IPS-NIHi7 (cell line): Measurements from ENCODE around the gene PRKN.
A peak's percentile ranks its signal among the peaks of the same experiment; 100 is the strongest.
"Not testable (repeated sequence)": the region's sequence is repeated elsewhere in the genome, so short reads cannot be mapped to it uniquely, and the experiment has no call there.

ENCODE experiments used
- DNase-seq: peaks from one replicate; pipeline ENCODE4 v3.0.0; 2012; ENCODE audit warnings: mixed read lengths; ENCODE audit errors: extremely low spot score

PRKN gene

DNA sequence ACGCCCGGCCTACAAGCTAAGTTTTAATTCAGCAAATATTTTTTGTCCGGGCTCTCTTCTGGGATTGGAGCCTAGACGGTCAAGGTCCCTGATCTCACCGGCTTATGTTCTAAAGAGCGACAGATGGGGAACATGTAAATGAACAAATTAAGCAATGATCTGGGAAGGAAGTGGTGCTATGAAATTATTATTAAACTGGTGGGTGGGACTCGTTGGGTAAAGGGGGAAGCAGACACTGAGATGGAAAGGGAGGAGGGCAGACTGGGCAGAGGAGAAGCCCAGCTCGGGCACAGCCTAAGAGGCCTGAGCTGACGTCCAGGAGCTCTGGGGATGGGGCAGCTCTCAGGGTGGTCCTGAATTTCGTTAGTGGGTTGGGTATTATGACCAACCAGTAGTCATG lies 1371.9 kb downstream of the PRKN start:
- DNase-seq, result no peak

DNA sequence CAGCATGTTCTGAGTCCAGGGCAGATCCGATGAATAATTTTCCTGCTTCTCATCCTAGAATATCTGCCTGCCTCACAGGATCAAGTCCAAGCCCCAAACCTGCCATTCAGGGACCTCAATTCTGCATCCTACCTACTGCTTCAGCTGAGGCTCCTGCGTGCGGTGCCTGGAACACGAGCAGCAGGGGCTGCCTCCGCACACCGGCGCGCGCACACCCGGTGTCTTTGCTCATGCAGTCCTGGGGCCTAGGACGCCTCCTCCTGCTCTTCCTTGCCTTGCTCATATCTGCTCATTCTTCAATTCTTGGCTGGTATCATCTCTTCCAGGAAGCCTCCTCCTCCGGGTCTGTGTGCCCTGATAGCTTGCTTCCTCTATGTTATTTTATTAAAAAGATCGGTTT lies 1372.6 kb downstream of the PRKN start:
- no peak for DNase-seq

DNA sequence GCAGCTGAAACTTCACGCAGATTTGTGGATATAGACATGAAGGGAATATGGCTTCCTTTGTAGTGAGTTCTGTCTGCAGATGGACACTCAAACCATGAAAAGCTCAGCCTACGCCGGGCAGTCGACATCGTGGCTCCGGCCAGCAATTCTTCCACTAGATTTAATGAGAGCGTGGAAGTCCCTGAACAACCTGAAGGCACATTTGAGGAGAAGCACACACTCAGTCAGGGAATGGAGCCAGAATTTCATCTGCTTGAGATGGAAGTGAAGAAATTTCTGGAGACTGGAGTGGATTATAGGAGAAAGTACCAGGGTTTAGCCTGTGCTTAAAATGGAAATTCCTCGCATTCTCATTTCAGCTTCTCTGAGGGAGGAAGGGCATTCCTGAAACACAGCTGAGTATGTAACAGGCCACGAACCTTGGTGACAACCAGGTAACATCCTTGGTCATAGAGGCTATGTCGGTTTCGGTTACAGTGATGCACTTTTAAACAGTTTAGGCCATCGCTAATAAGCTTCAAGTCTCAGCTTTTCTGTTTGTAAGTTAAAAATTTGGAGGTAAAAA lies 1373.2 kb downstream of the PRKN start:
- DNase-seq, result no peak

GRCh38 chr6:161353208-161353613 lies 1374.4 kb downstream of the PRKN start:
- peak; percentile 80 for DNase-seq

DNA sequence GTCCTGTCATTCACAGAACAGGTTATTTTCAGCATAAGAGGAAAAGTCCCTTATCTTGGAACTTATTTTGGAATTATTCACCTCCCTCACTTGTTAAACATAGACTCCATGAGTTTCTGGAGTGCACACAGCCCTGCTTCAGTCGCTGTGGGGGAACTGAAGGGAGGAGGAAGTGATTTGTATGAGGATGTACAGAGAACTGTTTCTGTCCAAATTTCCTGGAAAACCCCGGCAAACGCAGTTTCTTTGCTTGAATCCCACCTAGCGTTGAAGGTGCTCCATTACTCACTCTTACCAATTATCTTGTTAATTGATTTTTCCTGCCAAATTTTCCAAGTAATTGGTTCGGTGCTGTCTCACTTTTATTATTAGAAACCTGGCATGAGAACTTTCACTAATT lies 1375.7 kb downstream of the PRKN start:
- DNase-seq, result no peak

DNA sequence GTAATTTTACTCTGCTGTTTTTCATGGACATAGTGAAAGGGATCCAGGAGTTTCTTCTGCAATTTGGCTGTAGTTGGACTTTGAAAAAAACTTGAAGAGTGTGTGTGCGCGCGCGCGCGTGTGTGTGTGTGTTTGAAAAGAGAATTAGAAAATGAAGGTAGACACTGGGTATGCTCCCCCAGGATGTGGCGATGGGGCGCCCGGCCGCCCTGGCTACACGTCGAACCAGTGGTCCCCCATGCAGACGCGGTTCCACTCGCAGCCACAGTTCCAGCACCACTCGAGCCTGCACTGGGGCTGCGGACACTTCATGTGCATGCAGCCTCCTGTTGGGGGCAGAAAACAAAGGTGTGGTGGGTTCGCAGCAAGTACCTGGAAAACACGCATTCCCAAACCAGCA lies 1377.7 kb downstream of the PRKN start:
- DNase-seq, result no peak

DNA sequence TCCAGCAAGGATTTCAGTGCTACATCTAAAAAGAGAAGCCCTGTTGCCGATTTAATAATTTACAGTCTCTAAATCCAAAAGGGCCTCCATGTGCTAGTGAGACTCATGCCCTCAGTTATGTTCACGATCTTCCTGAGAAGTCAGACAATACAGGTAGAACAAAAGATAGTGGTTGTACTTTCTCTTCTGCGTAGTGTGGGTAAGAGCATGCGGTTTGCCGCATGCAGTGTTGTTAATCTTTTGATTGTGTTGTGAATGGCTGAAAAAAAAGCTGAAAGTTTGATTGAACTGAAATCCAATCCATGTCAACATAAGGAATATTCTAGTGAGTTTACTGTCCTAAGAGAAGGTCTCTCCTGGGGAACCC lies 1379.0 kb downstream of the PRKN start:
- no peak for DNase-seq

GRCh38 chr6:161347988-161348627 lies 1379.5 kb downstream of the PRKN start:
- DNase-seq, result no peak

GRCh38 chr6:161347125-161347524 lies 1380.4 kb downstream of the PRKN start:
- no peak for DNase-seq

- DNase-seq, result no peak
Measured at GRCh38 chr6:161346717-161347116, 1380.8 kb downstream of the PRKN start.

DNA sequence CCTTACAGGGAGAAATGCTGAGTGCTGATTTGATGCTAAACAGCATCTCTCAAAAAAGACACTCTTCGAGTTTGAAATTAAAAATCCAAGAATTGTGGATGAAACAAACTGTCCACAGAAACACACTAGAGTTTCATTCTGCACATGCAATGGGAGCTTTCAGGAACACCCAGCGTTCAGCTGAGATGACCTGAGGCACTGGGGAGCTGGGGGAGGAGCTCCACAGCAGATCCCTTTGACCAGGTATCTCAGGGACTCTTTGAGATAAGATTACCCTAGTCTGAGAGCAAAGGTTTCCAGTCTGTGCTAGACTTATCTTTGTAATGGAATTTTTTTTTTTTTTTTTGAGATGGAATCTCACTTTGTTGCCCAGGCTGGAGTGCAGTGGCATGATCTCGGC lies 1382.9 kb downstream of the PRKN start:
- DNase-seq, result no peak

- DNase-seq, result no peak
Measured at GRCh38 chr6:161342039-161342438, 1385.5 kb downstream of the PRKN start.

GRCh38 chr6:161341638-161342037 lies 1385.9 kb downstream of the PRKN start:
- no peak for DNase-seq

DNA sequence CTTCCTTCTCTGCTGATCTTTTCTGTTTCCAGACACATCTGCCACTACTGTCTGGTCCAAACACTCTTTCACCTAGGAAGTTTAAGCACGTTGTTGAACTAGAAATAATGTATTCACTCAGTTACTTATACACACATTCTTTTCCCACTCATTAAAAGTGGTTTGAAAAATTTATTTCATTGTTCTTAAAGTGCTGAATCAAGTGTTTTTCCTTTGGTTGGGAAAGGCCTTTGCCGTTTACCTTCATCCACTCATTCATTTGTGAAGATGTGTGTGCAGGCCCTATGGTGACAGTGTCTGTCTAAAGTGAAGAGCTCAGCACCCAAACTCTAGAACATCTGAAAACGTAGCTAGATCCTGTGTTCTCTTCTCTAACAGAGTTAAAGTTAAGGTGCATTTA lies 1389.6 kb downstream of the PRKN start:
- no peak for DNase-seq

GRCh38 chr6:161336479-161336878 lies 1391.1 kb downstream of the PRKN start:
- DNase-seq, result no peak

GRCh38 chr6:161333410-161333809 lies 1394.2 kb downstream of the PRKN start:
- no peak for DNase-seq

DNA sequence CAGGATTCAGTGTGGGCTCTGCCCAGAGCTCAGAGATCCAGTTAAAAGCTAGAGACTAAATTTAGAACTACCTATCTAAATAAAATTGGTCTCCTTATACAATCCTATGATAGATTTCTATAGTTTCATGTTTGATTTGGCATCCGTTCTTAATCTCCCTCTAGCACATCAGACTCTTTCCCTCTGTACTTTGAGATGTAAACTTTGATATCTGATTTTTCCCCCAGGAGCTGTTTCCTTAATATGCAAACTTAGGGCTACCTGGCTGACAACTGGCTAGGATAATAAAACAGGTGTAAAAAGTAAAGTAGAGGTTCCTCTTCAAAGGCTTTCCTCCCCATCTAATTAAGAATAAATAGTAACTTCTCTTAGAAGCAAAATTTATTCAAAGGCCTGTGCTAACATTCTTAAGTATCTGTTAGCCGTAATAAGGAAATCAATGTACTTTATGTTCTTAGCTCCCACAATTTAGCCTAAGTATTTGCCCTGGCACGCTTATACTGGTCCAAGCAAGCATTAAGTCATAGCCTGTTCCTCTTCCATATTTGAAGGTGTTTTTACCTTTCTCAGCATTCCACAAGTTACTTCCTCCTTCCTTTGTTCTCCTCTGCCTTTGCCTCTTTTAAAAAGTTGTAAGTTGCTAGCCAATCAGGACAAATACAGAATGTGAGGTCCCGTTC lies 1396.0 kb downstream of the PRKN start:
- not testable (repeated sequence) for DNase-seq

GRCh38 chr6:161327360-161327953 lies 1400.1 kb downstream of the PRKN start:
- DNase-seq, result no peak

DNA sequence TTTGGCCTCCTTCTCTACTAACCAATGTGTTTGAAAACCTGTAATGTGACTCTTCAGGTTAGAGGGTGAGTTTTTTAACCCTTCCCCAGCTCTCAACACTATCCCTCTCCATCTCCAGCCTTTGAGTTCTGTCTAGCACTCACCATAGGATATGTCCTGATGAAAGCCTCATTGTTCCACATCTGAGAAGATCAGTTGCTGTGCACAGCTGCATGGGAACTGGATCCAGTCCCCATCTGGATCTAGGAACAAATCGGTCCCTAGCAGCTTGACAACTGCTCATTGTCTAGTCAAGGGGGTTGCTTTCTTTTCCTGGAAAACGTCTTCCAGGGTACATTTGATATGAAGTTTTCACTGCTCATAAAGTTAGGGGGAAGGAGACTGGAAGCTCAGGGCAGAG lies 1408.3 kb downstream of the PRKN start:
- DNase-seq, result no peak

GRCh38 chr6:161318456-161318855 lies 1409.1 kb downstream of the PRKN start:
- DNase-seq, result no peak

- DNase-seq, result no peak
Measured at GRCh38 chr6:161316531-161316930, 1411.0 kb downstream of the PRKN start.

- DNase-seq, result not testable (repeated sequence)
Measured at GRCh38 chr6:161315246-161315917, 1412.2 kb downstream of the PRKN start.
